DMS53 treated with DMSO at 0.1 percent for 48 hours (cell line): ENCODE measurements around the gene MRM2.

Experiments used
- DNase-seq: peaks from one replicate; lab custom pipeline; 2025; ENCODE audit not compliant: unreplicated experiment; lab: John Stamatoyannopoulos, UW

MRM2 gene

GRCh38 chr7:2248984-2249694 is 7.1 kb upstream of the MRM2 start:
- no peak for DNase-seq

GRCh38 chr7:2247141-2247995 is 5.4 kb upstream of the MRM2 start:
- DNase-seq = no peak

DNA sequence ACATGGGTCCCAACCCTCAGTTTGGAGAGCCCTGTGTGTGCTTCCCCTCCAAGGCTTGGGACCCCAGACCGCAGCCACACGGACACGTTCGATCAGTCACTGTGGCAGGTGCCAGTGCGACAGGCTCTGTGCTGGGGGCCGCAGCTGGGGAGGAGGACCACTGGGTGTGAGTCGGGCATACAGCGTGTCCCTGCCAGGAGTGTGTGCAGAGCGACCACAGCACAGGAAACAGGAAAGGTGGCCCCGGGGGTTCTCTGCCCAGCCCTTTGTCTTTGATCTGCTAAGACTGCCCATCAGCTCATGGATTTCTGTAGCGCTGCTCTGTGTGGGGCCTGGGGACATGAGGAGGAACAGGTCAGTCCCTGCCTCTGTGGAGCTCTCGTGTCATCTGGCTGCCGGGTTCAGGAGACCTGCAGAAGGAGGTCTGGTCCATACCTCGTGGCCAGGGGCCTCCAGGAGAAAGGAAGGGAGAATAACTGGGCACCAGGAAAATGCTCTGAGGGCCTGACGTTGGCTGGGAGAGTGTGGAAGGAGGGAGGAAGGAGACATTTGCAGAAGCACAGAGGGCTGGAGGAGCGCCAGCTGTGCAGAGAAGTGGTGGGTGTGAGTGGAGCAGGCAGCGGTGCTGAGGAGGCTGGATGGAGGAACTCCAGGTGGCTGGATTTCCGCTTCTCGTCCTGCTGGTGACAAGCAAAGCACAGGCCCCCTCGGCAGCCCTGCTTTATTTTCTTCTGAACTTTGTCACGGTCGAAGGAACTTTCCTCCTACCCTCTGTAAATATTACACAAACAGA is 4.1 kb upstream of the MRM2 start:
- DNase-seq = no peak

DNA sequence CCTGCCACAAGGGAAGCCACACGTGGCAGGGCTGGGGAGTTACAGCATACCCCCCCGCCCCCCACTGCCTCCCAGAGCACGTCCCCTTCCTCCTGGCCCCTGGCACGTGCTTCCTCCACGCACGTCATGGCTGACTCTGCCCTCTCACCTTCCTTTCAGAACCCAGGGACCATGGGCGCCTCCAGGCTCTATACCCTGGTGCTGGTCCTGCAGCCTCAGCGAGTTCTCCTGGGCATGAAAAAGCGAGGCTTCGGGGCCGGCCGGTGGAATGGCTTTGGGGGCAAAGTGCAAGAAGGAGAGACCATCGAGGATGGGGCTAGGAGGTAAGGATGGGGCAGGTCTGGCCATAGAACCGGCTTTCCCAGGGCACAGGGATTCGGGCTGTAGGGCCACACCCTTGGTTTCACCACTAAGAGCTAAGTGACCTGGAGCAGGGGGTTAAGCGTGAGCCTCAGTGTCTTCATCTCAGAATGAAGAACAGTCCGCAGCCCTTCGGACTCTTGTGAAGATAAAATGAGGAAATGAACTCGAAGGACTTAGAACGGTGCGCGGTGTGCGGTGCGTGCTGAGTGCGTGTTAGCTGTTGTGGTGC is 2.5 kb upstream of the MRM2 start:
- no peak for DNase-seq

GRCh38 chr7:2243458-2243857 is 1.5 kb upstream of the MRM2 start:
- no peak for DNase-seq

DNA sequence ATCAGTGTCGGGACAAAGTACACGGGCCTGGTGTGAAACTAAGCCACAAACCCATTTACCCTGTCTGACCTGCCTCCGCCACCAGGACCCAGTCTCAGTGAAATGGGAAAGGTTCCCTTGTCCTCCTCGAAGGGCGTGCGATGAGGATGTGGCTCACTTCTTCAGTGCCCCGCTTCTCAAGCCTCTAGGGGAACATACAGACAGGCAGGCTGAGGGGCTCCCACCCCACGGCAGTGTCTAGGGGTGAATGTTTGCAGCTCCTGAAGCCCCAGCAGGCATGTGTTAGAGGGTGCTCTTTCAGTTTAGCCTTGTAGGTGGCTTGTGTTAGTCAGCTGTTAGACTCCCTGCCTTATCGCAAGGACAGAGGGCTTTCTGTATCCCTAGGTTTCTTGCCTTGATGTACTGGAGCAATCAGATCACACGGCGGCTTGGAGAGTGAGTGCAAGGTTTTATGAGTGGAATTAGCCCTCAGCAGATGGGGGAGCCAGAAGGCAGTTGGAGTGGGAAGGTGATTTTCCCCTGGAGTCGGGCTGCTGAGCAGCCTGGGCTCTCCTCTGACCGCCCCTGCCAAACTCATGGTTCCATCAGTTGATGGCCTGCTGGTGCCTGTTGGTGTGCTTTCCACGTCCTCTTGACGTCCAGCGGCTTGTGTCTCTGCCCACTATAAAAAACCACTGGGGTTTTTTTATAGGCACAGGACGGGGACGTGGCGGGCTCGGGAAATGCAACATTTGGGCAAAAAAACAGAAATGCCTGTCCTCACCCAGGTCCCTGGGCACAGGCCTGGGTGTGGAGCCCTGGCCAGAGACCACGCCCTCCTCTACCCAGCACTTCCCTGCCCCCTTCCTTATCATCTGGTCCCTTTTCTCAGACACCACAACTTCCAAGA is 780 bp upstream of the MRM2 start:
- no peak for DNase-seq

DNA sequence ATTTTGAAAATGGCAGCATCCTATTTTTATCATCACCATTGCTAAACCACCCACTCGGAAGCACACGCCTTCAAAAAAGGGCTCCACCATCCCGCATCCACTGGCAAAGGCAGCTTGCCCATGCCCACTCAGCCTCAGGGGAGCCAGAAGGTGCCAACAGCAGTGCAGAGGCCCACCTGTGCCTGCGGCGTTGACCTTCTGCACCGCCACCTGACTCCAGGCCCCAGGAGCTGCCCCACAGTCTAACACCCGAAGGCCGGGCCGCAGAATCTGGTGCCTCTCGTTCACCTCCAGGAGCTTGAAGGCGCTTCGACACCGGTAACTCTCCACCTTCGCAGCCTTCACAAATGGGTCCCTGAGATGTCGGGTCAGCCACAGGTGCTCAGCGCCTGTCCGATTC is 2.8 kb downstream of the MRM2 start:
- DNase-seq = no peak

- DNase-seq = no peak
Observed at GRCh38 chr7:2237109-2237602, 4.8 kb downstream of the MRM2 start.

GRCh38 chr7:2233926-2234325 is 8.1 kb downstream of the MRM2 start:
- no peak for DNase-seq

DNA sequence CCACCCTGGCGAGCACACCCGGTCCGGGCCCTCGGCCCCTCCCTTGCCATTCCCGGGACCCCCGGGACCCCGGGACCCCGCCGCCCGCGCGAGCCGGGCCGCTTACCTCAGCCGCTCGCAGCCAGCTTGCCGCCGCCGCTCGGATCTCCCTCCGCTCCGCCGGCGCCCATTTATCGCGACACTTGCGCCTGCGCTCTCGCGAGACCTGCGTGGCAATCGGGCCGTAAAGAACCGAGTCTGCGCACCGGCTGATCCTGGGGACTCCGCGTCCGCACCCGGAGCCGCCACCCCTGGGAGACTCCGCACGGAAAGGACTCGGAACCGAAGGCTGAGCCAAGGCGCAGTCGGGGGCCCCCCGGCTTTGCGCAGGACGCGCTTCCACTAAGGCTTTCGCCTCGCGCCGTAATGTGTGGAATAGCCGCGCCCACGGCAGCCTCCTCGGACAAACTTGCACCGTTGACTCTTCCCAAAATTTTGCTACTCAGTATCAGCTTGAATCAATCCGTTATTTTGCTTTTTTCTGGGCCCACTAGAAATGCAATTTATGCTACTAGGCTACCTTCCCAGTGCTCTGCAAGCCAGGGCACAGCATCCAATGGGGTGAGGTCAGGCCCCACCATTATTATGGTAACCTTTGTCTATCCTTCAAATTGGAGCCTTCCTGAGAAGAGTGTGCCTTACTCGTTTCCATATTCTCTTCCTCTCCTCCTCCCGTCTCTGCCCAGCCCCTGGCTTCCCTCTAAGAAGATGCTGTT is 9.1 kb downstream of the MRM2 start, which contains the start of gene MAD1L1:
MAD1L1 (minus strand) TSS at position 180 of the 755 bp plus-strand sequence. CDS start 2,812 bp downstream, outside the sequence.
- DNase-seq = peak; percentile 85

DNA sequence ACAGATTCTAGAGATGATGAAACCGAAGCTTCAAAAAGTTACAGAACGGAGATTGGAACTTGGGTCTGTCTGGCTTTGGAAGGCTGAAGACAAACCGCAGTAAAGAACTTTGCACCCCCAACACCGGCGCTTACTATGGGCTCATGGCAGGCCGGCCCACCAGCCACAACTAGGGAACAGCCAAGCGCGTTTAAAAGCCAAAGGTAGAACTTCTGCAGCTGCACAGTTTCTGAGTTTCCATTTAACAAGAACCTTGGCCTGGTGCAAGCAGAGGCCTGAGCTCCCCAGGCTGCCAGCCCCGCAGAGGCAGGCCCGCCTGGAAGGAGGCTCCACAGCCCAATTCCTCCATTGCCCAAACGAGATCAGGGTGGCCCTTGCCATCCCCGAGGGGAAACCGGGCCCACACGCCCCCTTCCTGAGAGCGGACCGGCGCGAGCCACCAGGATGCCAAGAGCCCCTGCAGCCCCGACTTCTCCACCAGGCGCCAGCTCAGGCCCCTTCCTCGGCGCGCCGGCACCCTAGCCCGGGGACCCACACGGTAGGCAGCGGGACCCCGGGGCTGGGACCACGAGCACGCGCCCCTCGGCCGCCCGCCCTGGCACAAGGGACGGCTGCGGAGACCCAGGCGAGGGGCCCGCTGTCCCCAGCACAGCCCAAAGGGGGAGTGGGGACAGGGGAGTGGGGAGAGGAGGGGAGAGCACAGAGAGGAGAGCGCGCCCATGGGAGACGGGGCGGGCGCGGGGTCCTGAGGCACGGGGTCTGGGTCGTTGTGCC is 9.8 kb downstream of the MRM2 start:
- DNase-seq = no peak

DNA sequence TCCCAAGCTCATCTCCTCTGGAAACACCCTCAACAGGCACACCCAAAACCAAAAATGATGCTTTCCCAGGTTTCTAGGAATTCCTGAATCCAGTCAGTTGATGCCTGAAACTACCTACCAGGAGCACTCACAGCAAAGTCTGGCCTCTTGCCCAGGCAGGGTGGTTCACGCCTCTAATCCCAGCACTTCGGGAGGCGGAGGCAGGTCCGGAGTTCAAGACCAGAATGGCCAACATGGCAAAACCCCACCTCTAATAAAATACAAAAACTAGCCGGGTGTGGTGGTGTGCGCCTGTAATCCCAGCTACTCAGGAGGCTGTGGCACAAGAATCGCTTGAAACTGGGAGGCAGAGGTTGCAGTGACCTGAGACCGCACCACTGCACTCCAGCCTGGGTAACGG is 11.1 kb downstream of the MRM2 start:
- DNase-seq = no peak

- no peak for DNase-seq
Observed at GRCh38 chr7:2230226-2230625, 11.8 kb downstream of the MRM2 start.

- DNase-seq = no peak
Observed at GRCh38 chr7:2229467-2229866, 12.5 kb downstream of the MRM2 start.

DNA sequence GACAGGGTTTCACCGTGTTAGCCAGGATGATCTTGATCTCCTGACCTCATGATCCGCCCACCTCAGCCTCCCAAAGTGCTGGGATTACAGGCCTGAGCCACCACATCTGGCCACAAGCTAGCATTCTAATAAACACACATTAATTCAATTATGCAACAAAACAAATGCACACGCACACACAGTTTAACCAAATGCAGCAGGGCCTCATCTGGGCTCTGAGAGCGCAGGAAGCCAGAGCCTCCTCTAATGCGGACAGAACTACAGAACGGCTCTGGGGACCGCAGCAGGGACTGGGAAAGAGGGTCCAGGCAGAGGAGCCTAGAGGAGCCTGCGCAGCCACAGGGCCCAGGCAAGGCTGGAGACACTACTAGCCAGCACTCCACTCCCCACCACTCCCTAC is 13.1 kb downstream of the MRM2 start:
- DNase-seq = no peak

DNA sequence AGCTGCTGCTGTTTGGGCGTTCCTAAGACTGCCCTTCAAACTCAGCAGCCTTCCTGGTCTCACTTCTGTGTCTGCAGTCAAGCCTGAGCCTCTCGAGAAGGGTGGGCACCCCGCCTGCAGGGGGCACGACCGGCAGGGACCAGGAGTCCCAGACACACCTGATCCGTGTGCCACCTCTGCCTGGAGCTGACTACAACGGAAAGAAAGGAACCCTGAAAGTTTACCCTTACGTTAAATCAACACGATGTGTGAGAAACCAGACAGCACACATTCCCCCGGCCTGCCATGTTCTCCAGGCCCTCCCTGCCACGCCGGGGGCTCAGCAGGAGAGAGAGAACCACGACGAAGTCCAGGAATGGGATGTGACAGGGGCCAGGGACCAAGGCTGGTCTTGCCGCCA is 14.3 kb downstream of the MRM2 start:
- no peak for DNase-seq

- no peak for DNase-seq
Observed at GRCh38 chr7:2225830-2226229, 16.2 kb downstream of the MRM2 start.

- no peak for DNase-seq
Observed at GRCh38 chr7:2225336-2225735, 16.7 kb downstream of the MRM2 start.

DNA sequence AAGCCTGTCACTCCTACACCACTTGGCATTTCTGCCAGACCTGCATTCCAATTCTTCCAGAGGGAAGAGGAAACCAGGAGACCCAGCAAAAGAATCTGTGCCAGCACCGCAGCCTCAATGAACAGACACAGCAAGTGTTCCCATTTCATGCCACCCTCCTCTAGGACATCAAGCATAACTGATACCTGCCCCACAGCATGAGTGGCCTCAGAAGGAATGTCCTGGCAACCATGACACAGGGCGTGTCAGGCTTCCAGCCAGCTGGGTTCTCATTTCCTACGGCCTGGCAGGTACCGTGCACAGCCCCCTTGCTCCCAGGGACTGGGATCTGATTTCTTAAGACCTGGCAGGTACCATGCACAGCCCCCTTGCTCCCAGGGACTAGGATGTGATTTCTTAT is 17.1 kb downstream of the MRM2 start:
- no peak for DNase-seq
